SK-N-SH (cell line): Measurements from ENCODE around the gene MATR3.

ENCODE experiments used
- CHD2 ChIP-seq: fragments of 150-350 bp; IDR thresholded peaks from 2 replicates; pipeline ENCODE4 v1.6.1; 2018; ENCODE audit warnings: low read length; ENCODE audit not compliant: partially characterized antibody
- EP300 ChIP-seq, 2 experiments: IDR thresholded peaks; 2 replicates each; pipeline versions ENCODE4 v1.4.0 to v1.6.1; 2012; ENCODE audit warnings: borderline replicate concordance in 1 of 2, low read depth in 1 of 2, low read length in 1 of 2
- JUND ChIP-seq: IDR thresholded peaks from 2 replicates; pipeline ENCODE4 v1.4.0; 2012
- RAD21 ChIP-seq: IDR thresholded peaks from 2 replicates; pipeline ENCODE4 v1.6.1; 2012; ENCODE audit warnings: mild to moderate bottlenecking, low read length
- YY1 ChIP-seq: IDR thresholded peaks from 2 replicates; pipeline ENCODE4 v1.4.0; 2012; ENCODE audit warnings: low read depth, mild to moderate bottlenecking
- TF ChIP-seq, protein P1 (sequence below): fragments of 200-600 bp; sonication (generic); IDR thresholded peaks from 2 replicates; pipeline ENCODE4 v1.6.1; 2017; ENCODE audit warnings: antibody characterized with exemption, mild to moderate bottlenecking, moderate library complexity

GRCh38 chr5:139364466-139364865 is 70.9 kb downstream of the MATR3 start:
- TF ChIP-seq, protein P1, sequence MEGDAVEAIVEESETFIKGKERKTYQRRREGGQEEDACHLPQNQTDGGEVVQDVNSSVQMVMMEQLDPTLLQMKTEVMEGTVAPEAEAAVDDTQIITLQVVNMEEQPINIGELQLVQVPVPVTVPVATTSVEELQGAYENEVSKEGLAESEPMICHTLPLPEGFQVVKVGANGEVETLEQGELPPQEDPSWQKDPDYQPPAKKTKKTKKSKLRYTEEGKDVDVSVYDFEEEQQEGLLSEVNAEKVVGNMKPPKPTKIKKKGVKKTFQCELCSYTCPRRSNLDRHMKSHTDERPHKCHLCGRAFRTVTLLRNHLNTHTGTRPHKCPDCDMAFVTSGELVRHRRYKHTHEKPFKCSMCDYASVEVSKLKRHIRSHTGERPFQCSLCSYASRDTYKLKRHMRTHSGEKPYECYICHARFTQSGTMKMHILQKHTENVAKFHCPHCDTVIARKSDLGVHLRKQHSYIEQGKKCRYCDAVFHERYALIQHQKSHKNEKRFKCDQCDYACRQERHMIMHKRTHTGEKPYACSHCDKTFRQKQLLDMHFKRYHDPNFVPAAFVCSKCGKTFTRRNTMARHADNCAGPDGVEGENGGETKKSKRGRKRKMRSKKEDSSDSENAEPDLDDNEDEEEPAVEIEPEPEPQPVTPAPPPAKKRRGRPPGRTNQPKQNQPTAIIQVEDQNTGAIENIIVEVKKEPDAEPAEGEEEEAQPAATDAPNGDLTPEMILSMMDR: no peak
- TF ChIP-seq RAD21 (no peak), YY1 (no peak), EP300 (IDR thresholded peaks at IDR 0.05; ENCODE audit: borderline replicate concordance in 1 of 2, low read depth in 1 of 2, low read length in 1 of 2) (no peak), JUND (no peak), CHD2 (no peak)
